HFFc6 (cell line): ENCODE measurements around the gene RALA. TPM values are rescaled to one million over a fixed set of nuclear protein-coding genes. Genes with fewer than 3 reads are reported as not detected.

Source experiments
- DNase-seq: peaks from one replicate; pipeline ENCODE4 v3.0.0-alpha.2; 2018
- H3K27ac Mint-ChIP-seq: 2 replicates; pipeline ENCODE4 v1.8.0; 2020; ENCODE audit warnings: mild to moderate bottlenecking, mixed read lengths
- H3K27me3 Mint-ChIP-seq: 2 replicates; pipeline ENCODE4 v1.8.0; 2021; ENCODE audit warnings: mild to moderate bottlenecking, moderate library complexity, mixed read lengths; ENCODE audit not compliant: insufficient read depth
- H3K36me3 Mint-ChIP-seq: 2 replicates; pipeline ENCODE4 v1.8.0; 2021; ENCODE audit warnings: low read depth, mixed read lengths
- H3K4me1 Mint-ChIP-seq: 2 replicates; pipeline ENCODE4 v1.8.0; 2020; ENCODE audit warnings: low read depth, mixed read lengths
- H3K4me3 Mint-ChIP-seq: 2 replicates; pipeline ENCODE4 v1.8.0; 2020; ENCODE audit warnings: mild to moderate bottlenecking, moderate library complexity, mixed read lengths
- H3K9me3 Mint-ChIP-seq: 2 replicates; pipeline ENCODE4 v1.8.0; 2020; ENCODE audit warnings: mild to moderate bottlenecking, mixed read lengths
- total RNA-seq, 6 experiments: library from RNA; stranded (reverse); fragmentation: NEBNext Ultra II Directional; extraction: Animal tissue kit (Norgen Biotek cat#: 25700); gene quantifications; 2 replicates in 1 of 6; 3 replicates in 5 of 6; pipeline ENCODE4 v1.2.3, GENCODE V29; 2021
- TF ChIP-seq, protein P1 (sequence below): fragments of 200-600 bp; sonication (generic); IDR thresholded peaks from 2 replicates; pipeline ENCODE4 v1.5.0; 2021; ENCODE audit warnings: antibody characterized with exemption, mild to moderate bottlenecking

Gene RALA
- total RNA-seq, 6 experiments from 2014 or later = 43.3 to 53.9 (median 45.7) TPM

- Mint-ChIP-seq H3K27me3 (peaks cover 1% of the 10 kb centered on the region; the same call in 1 of the 2 replicates), H3K36me3 (no peaks in the 10 kb centered on the region), H3K4me1 (peaks cover 85% of the 10 kb centered on the region), H3K27ac (peak overlapping the region; percentile 64), H3K9me3 (no peaks in the 10 kb centered on the region), H3K4me3 (peak overlapping the region; percentile 18)
- TF ChIP-seq, protein P1, sequence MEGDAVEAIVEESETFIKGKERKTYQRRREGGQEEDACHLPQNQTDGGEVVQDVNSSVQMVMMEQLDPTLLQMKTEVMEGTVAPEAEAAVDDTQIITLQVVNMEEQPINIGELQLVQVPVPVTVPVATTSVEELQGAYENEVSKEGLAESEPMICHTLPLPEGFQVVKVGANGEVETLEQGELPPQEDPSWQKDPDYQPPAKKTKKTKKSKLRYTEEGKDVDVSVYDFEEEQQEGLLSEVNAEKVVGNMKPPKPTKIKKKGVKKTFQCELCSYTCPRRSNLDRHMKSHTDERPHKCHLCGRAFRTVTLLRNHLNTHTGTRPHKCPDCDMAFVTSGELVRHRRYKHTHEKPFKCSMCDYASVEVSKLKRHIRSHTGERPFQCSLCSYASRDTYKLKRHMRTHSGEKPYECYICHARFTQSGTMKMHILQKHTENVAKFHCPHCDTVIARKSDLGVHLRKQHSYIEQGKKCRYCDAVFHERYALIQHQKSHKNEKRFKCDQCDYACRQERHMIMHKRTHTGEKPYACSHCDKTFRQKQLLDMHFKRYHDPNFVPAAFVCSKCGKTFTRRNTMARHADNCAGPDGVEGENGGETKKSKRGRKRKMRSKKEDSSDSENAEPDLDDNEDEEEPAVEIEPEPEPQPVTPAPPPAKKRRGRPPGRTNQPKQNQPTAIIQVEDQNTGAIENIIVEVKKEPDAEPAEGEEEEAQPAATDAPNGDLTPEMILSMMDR = no peak
- DNase-seq = peak; percentile 26
Observed at GRCh38 chr7:39613577-39613976, 9.8 kb upstream of the RALA start.

- TF ChIP-seq, protein P1 = no peak
- peaks cover 85% of the 10 kb centered on the region for H3K4me1 Mint-ChIP-seq
- no peak for DNase-seq
- no peak overlapping the region for H3K4me3 Mint-ChIP-seq
- no peaks in the 10 kb centered on the region for H3K9me3 Mint-ChIP-seq
- H3K36me3 Mint-ChIP-seq = no peaks in the 10 kb centered on the region
- H3K27ac Mint-ChIP-seq = peak overlapping the region; percentile 64
- no peaks in the 10 kb centered on the region; the same call in 1 of the 2 replicates for H3K27me3 Mint-ChIP-seq
Observed at GRCh38 chr7:39614299-39614698, 9.1 kb upstream of the RALA start.

- Mint-ChIP-seq H3K4me3 (peak overlapping the region; percentile 4; the same call in 1 of the 2 replicates), H3K4me1 (peaks cover 76% of the 10 kb centered on the region), H3K27me3 (no peaks in the 10 kb centered on the region; the same call in 1 of the 2 replicates), H3K9me3 (no peaks in the 10 kb centered on the region), H3K36me3 (no peaks in the 10 kb centered on the region), H3K27ac (peak overlapping the region; percentile 50)
- TF ChIP-seq, protein P1 = no peak
- no peak for DNase-seq
Observed at GRCh38 chr7:39615350-39615975, 7.9 kb upstream of the RALA start.

- no peaks in the 10 kb centered on the region for H3K9me3 Mint-ChIP-seq
- DNase-seq = peak; percentile 34
- H3K36me3 Mint-ChIP-seq = no peaks in the 10 kb centered on the region
- H3K27me3 Mint-ChIP-seq = no peaks in the 10 kb centered on the region
- TF ChIP-seq, protein P1 = no peak
- H3K4me3 Mint-ChIP-seq = peak overlapping the region; percentile 4; the same call in 1 of the 2 replicates
- H3K27ac Mint-ChIP-seq = peak overlapping the region; percentile 50
- H3K4me1 Mint-ChIP-seq = peaks cover 76% of the 10 kb centered on the region
Observed at GRCh38 chr7:39616138-39616537, 7.2 kb upstream of the RALA start.

DNA sequence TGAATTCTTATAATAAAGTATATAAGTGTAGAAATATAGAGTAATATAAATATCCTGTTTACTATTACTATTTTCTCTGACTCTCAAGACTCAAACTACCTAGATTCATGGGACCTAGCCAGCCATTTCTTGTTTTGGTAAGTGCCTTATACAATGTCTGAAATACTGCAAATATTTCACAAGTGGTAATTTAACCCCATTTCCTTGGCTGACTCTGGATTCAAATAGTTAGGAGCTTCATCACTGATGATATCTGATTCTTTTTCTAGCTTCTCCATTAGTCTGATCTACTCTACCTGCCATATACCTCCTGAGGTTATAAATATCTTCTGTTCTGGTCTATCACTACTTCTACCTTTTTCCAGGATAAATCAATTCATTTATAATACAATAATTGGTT, 6.4 kb upstream of the RALA start:
- peak; percentile 30 for DNase-seq
- Mint-ChIP-seq H3K4me1 (peaks cover 84% of the 10 kb centered on the region), H3K9me3 (no peaks in the 10 kb centered on the region), H3K27me3 (no peaks in the 10 kb centered on the region), H3K36me3 (no peaks in the 10 kb centered on the region), H3K4me3 (no peak overlapping the region), H3K27ac (no peak overlapping the region)
- TF ChIP-seq, protein P1 = no peak
